ENCODE measurements around the gene XXYLT1.
"Not testable (repeated sequence)": the region's sequence is repeated elsewhere in the genome, so short reads cannot be mapped to it uniquely, and the experiment has no call there.

XXYLT1 gene

DNA sequence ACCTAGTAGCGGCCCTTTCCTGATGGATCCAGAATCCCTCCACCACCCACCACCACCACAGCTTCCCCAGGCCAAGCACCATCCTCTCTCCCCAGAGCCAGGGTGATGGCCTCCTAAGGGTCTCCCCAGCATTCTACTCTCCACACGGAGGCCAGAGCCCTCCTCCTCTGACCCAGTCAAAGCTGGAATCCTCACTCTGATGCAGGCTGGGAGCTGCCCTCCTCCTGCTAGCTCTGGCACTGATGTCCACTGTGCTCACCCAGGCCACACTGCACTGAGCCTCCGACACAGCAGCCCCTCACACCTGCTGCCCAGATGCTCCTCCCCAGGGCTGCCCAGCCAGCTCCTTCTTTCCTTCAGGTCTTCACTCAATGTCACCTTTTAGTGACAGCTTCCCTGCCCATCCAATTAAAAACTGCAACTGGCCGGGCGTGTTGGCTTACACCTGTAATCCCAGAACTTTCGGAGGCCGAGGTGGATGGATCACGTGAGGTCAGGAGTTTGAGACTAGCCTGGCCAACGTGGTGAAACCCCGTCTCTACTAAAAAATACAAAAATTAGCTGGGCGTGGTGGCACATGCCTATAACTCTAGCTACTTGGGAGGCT is 21.0 kb downstream of the XXYLT1 start:
- DNase-seq, result no peak

DNA sequence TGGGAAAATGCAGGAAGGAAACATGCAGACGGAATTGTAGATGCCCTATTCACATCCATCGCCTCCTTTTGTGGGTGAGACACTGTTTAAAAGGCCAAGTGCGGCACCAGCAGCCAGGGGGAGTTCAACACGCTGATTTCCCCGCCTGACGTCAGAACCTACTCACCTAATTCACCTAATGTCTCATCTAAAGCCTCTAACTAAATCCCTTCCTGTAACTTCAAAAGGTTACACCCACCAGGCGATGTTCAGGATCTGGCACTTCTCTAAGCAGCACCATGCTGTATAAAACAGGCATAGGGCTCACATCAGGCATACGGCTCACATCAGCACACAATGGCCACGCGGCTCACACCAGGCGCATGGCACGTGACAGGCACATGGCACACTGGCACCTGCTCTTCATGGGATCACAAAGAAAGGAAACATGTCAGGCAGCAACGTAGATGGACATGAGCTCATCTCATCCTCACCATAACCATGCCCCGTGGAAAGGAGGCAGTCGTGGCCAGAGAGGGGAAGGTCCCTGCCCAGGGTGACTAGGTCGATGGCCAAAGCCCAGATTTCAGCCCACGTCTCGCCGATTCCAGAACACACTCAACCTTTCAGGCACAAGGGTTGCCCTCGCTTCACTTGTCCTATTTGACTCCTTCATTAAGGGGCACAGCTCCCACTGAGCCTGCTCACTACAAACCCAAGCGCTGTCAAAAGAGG is 21.7 kb downstream of the XXYLT1 start:
- no peak for DNase-seq

DNA sequence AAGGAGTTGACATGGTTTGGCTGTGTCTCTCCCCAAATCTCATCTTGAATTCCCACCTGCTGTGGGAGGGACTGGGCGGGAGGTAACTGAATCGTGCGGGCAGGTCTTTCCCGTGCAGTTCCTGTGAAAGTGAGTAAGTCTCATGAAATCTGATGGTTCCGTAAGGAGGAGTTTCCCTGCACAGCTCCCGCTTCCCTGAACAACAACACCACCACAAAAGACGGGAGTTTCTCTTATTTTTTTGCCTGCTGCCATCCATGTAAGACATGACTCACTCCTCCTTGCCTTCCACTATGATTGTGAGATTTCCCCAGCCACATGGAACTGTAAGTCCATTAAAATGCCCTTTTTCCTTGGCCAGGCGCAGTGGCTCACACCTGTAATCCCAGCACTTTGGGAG is 22.7 kb downstream of the XXYLT1 start:
- DNase-seq, result no peak

DNA sequence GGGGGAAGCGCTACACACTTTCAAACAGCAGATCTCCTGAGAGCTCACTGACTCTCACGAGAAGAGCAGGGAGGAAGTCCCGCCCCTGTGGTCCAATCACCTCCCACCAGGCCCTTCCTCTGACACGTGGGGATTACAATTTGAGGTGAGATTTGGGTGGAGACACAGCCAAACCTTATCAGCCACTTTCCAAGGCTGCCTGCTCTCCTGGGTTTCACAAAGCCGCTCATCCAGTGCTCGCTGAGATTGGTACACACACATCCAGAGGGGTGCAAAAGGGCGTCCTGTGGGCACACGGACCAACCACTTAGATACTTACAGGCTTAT is 23.1 kb downstream of the XXYLT1 start:
- DNase-seq, result no peak

DNA sequence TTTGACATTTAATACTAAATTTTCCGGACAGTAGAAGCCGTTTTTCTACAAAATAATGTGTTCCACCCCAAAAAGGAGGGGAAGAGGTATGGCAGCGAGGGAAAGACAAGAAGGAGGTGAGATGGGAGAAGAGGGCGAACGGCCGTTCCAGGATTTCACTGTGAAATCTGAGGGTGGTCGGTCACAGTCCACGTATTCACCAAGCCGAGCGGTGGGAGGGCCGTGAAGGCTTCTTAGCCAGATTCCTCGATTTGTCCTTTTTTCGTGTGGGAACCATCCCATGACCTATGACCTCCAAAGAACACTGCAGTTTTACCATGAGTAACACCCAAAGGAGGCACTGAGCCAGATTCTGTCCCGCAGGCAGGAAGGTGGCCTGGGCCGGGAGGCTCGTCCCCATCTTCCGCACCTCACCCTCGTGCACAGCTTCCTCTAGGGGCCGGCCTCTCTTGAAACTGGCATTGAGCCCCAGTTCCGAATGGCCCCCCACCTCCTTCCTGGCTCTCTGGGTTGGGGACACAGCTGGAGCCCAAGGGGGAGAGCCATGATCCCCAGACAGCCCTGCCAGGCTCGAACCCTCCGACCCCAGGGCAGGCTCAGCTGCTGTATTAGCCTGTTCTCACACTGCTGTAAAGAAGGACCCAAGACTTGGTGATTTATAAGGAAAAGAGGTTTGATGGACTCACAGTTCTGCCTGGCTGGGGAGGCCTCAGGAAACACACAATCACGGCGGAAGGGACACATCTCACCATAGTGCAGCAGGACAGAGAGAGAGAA is 23.7 kb downstream of the XXYLT1 start:
- no peak for DNase-seq

DNA sequence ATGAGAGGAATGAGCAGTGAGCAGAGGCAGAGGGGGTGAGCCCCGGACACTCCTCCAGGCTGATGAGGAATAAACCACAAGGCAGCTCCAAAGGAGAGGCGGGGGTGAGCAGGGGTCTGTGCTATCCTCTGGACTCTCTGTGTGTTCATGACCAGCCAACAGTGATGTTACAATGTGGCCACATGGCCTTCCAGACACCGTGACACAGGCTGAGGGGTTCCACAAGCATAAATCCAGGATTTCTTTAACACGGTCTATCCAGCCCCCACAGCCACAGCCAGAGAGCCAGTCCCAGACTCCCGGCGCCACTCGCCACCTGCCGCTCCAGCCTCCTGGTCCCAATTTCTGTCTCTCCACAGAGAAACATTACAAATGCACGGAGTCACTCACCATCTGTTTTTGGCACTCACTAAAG is 24.4 kb downstream of the XXYLT1 start:
- no peak for DNase-seq

DNA sequence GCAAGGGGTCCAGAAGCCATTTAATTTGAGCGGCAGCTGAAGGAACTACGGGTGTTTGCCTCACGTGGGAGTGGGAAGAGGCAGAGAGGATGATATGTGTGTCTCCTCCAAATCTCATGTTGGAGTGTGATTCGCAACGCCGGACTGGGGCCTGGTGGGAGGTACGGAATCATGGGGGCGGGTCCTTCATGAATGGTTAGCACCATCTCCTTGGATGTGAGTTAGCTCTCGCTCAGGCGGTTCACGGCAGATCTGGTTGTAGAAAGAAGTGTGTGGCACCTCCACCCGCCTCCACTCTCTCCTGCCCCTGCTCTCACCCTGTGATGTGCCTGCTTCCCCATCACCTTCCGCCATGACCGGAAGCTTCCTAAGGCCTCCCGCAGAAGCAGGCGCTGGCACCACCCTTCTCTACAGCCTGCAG is 25.4 kb downstream of the XXYLT1 start:
- no peak for DNase-seq

DNA sequence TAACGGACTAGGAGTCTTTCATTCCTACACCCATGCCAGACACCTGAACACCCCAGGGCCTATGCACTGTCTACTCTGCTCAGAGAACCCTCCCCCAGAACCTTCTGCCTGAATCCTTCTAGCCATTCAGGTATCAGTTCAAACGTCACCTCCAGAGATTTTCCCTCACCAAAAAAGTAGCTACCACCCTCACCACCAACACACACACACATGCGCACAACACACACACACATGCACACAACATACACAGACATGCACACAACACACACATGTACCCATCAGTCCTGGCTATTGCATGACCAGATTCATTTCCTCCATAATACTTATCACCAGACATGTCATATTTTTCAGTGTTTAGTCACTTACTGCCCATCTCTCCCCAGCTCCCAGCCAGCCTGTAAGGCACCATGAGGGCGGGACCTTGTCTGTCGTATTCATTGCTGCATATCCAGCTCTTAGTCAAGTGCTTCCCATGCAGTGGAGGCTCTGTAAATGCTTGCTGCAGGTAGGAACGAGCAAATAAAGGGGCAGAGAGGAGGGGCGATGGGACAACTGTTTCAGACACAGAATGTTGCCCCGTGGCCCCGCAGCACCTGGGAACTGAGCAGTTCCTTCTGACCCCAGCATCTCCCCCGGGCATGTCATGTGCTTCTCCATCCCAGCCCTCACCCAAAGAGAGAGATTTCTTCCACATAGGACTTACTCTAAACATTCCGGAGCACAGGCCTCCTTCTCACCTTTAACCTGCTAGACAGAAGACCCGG is 29.2 kb downstream of the XXYLT1 start:
- DNase-seq, result no peak

DNA sequence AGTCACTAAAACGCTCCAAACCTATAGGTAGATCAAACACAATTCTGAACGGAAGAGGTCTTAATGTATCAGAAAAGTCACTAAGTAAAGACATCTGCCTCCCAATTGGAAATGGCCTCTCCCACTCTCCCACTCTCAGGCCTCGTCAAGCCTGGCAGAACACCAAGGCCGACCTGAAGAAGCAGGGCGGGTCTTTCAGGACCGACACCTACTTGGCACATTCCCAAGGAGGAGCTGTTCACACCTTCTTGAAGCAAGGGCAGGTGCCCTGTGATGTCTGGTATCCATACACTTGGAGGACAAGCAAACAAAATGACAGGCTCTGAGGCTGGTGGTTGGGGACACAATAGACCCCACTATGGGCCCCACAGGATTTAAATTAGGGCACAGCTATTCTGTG is 30.0 kb downstream of the XXYLT1 start:
- no peak for DNase-seq

DNA sequence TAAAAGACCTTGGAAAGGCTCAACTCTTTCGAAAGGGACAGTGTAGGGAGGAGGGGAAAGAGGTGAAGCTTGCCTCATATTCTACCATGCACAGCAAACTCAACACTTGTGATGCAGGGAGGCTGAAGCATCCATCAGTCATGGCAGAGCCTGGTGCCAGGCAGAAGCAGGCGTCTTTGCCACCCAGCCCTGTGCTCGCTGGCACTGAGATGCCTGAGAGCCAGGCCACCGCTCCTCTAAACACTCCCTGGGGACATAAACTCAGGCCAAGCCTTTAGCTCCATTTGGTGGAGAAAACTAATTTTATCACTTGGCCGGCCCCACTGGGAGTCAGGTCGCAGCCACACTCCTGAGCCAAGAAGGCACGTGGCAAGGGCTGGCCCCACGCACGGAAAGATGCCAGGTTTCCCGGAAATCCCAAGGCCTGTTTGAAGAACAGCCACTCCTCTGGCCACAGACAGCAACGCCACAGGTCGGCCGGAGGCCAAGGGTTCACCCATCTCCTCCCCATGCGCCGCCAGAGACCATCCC is 30.7 kb downstream of the XXYLT1 start:
- DNase-seq, result no peak

DNA sequence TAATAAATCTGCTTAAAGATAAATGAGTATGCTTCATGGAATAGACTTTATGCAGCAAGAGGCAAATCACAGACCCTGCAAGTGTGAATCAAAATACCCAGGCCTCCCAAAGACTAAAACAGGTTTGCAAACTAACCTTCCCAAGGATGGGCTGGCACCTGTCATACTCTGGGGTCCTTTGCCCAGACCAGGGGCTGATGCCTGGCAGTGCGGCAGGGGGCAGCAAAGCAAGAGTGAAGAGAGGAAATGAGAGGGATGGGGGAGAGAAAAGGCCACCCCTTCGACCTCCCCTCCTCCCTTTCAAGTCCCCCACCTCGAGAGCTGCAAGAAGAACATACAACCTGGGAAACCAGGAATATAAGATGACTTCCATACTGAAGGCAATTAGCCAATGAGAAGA is 31.8 kb downstream of the XXYLT1 start:
- no peak for DNase-seq

DNA sequence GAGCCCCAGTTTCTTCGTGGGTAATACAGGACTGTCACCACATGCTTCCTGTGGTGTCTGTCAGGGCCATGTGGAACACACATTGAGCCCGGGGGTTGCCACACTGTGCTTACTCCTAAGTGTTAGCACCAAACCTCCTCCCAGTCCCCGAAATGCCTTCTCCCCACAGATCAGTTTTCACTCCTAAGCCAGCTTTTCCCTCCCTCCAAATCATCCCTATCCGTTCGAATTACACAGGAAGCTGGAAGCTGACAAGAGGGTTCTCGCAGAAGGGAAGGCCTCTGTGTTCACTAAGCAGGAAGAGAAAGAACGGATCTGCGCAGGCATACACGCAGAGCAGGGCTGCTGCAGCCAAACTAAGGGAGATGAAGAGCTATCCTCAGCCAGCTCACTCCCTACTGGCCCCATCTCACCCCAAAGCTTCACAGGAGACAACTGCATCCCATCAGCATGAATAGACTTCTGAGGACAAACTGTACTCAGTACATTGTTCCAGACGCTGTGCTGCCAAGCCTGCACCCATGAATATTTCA is 32.3 kb downstream of the XXYLT1 start:
- DNase-seq, result no peak

DNA sequence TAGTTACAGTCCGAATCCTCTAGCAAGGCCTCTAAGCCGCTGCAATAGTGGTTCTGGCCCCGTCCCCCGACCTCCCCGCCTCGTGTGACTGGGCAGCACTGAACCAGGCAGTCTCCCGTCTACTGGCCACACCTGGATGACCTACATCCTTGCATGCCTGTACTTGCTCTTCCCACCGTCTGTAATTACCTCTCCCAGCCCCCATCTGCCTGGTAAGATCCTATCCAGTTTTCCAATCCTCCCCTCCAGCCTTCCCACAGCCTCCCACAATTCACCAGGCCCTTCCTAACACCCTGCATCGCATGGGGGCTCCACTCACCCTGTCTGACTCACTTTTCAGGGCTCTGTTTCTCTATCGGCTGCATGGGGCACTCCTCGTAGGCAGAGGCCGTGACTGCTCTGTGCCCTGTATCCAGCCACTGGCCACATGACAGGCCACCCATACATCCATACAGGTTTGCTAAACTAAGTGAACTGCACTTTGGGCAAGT is 32.8 kb downstream of the XXYLT1 start:
- DNase-seq, result no peak

DNA sequence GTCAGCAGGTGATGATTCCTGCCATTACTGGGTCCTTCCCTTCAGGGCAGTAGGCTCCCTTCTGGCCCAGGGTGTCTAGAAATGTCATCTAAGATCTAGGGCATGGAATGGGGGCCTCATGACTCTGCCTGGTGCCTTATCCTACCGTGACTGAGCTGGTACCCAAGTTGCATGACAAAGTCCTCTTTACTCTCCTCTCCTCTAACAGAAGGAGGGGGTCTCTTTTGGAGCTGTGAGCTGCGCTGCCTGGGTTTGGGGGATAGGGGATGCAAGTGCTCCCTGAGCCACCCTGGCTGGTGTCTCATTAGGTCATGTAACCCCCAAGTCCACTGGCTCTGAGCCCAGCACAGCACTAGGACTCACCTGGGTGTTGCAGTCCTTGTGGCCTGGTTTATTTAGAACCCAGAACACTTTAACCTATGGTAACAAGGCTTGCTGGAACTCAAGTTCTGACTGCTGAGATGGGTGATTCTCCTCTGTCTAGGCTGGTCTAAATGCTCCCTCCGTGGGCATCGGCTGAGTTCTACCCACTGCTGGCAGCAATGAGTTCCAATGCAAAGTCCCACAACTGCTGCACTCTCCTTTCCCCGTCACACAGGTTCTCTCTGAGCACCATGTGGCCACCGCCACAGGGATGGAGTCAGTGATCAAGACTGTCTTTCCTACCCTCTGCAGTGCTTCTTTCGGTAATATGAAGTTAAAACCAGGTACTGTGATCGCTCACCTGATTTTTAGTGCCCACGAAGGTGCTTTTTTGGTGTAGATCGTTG is 34.0 kb downstream of the XXYLT1 start:
- DNase-seq, result no peak

DNA sequence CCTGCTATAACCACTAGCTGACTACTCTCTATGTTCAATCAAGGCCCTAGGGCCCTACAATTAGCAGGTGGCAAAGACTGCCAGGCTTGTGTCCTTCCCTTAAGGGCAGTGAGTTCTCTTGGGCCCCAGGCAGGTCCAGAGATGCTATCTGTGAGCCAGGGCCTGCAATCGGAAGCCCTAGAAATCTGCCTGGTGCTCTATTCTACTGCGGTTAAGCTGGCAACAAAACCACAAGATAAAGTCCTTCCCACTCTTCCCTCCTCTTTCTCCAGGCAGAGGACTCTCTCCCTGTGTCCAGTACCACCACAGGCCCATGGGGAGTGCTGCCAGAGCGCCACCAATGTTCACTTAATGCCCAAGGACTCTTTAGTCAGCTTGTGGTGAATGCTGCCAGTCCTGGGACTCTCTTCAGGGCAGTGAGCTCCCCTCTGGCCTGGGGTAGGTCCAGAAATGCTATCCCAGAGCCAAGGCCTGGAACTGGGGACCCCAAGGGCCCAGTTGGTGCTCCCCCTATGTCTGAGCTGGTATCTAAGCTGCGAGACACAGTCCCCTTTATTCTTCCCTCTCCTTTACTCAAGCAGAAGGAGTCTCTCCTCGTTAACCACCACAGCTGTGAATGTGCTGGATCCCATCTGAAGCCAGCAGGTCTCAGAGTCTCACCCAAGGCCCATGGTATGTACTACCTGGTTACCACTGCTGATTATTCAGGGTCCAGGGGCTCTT is 34.7 kb downstream of the XXYLT1 start:
- DNase-seq, result no peak

DNA sequence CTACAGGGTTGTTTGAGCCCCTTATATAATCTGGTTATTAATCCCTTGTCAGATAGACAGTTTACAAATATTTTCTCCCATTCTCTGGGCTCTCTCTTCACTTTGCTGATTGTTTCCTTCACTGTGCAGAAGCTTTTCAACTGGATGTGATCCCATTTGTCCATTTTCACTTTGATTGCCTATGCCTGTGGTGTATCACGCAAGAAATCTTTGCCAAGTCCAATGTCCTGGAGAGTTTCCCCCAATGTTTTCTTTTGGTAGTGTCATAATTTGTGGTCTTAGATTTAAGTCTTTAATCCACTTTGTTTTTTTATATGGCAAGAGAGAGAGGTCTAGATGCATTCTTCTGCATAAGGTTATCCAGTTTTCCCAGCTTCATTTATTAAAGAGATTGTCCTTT is 40.7 kb downstream of the XXYLT1 start:
- no peak for DNase-seq

DNA sequence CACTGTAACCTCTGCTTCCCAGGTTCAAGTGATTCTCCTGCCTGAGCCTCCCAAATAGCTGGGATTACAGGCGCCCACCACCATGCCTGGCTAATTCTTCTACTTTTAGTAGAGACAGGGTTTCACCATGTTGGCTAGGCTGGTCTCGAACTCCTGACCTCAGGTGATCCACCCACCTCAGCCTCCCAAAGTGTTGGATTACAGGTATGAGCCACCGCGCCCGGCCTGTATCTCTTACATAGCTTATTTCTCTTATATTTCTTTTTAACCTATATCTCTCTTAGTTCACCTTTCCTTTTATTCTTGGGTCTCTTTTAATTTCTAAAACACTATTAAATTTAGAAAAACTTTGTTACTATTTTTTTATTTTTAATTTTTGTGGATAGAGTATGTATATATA is 42.1 kb downstream of the XXYLT1 start:
- DNase-seq, result not testable (repeated sequence)

DNA sequence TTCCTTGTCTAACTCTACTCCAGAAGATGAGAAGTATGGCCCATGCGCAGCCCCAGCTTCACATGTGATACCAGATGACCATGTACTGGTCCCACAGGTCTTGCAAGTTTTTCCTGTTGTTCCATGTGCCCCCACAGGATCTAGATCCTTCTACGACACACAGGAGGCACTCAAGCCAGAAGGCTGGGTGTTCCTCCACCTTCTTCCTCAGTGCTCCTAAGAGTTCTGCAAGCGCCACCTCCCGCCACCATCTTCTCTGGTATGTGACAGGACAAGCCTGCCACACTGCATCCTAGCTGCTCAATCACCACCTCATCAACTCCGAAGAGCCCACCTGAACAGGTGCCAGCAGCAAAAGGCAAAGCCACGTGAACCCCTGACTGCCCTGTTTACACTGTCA is 43.1 kb downstream of the XXYLT1 start:
- DNase-seq, result no peak

DNA sequence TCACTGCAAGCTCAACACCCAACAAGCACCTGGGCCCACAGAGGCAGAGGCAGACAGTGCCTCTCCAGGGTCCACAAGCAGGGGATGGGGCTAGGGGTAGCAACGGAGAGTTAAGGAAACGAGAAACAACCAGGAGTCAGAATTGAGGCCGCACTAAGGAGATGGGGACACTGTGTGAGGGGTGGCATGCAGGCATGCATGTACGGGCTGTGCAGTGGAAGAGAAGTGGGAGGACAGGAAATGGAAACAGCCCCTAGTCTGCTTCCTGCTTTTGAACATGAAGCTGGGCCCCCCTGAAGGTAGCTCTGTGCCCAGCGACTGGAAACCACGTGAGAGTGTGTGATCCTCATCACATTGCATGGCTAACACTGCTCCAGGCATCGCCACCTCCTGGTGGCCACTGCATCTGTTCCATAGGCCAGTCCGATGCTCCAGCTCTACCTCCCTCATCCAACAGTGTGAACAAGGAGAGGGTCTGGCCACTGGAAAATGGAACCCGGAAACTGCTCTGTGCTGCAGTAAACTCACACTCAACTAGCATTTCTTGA is 44.0 kb downstream of the XXYLT1 start:
- no peak for DNase-seq

DNA sequence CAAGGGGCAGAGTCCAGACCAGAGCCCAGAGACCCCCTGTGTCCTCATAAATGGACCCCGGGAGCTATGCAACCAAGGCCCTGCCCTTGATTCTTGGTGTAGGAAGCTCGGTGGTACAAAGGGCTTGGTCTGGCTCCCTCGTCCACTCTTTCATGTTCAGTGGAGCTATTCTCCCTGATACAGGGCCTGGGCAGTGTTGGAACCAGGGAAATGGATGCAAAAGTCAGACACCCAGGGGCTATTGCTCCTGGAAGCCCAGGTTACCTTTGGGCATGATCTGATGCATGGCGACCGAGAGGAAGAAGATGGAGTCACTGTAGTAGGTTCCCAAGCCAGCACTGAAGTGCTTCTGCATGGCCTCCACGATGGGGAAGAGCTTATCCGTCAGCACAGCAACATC is 44.5 kb downstream of the XXYLT1 start:
- no peak for DNase-seq

DNA sequence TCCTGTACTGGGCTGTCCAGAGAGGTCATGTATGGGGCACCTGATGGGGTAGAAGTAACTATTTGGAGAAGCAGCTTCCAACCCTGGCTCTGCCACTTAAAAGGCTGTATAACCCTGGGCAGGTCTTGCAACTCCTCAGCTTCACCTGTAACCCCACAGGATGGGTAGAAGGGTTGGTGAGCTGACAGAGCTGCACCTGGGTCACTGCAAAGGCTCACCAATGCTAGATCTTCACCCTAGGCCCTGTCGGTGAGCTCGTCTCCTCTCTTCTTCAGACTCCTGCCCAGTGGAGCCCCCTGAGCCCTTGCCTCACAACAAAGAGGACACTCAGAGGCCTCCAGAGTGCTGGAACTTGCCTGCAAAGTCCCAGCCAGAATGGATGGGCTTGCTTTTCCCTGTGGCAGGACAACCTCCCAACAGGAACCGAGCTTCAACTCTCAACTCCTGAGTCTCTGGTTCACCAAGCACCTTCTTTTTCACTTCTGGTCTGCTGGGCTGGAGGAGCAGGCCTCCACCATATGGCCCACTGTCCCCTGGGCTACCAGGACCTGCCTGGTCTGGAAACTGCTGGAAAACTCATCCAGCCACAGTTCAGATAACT is 45.9 kb downstream of the XXYLT1 start:
- DNase-seq, result no peak

Data from NCI-H510A (cell line).